Suppressor macrophage treated with lipopolysaccharide for 4 hours (primary cell): ENCODE data around the gene RTL1.

Source experiments
- DNase-seq: peaks from one replicate; pipeline ENCODE4 v3.0.0-alpha.2; 2020

RTL1 gene

GRCh38 chr14:100845341-100845740, 58.2 kb downstream of the RTL1 start:
- no peak for DNase-seq

- DNase-seq: no peak
Measured at GRCh38 chr14:100844846-100845245, 58.7 kb downstream of the RTL1 start.

- no peak for DNase-seq
Measured at GRCh38 chr14:100844421-100844820, 59.1 kb downstream of the RTL1 start.

- DNase-seq: no peak
Measured at GRCh38 chr14:100844082-100844408, 59.5 kb downstream of the RTL1 start.

- DNase-seq: no peak
Measured at GRCh38 chr14:100842799-100843198, 60.7 kb downstream of the RTL1 start.

GRCh38 chr14:100841761-100842403, 61.6 kb downstream of the RTL1 start:
- no peak for DNase-seq

- no peak for DNase-seq
Measured at GRCh38 chr14:100841066-100841760, 62.3 kb downstream of the RTL1 start.

GRCh38 chr14:100840286-100841065, 63.0 kb downstream of the RTL1 start:
- DNase-seq: no peak

GRCh38 chr14:100839681-100840111, 63.8 kb downstream of the RTL1 start:
- no peak for DNase-seq

- DNase-seq: no peak
Measured at GRCh38 chr14:100839315-100839585, 64.3 kb downstream of the RTL1 start.

- no peak for DNase-seq
Measured at GRCh38 chr14:100838493-100839314, 64.8 kb downstream of the RTL1 start.

- DNase-seq: no peak
Measured at GRCh38 chr14:100837805-100838350, 65.6 kb downstream of the RTL1 start.

GRCh38 chr14:100836941-100837804, 66.3 kb downstream of the RTL1 start:
- no peak for DNase-seq

- DNase-seq: no peak
Measured at GRCh38 chr14:100836311-100836805, 67.2 kb downstream of the RTL1 start.

- no peak for DNase-seq
Measured at GRCh38 chr14:100835548-100836310, 67.8 kb downstream of the RTL1 start.

GRCh38 chr14:100834794-100835547, 68.6 kb downstream of the RTL1 start:
- DNase-seq: no peak

GRCh38 chr14:100834082-100834793, 69.3 kb downstream of the RTL1 start:
- no peak for DNase-seq

- DNase-seq: no peak
Measured at GRCh38 chr14:100832311-100832960, 71.1 kb downstream of the RTL1 start.

GRCh38 chr14:100830681-100831080, 72.8 kb downstream of the RTL1 start:
- DNase-seq: no peak
